ENCODE measurements around the gene SNRK. TPM values are rescaled to one million over a fixed set of nuclear protein-coding genes. Genes with fewer than 3 reads are reported as not detected.

The SNRK gene
- total RNA-seq, 1 experiment from 2014 or later = 12.7 TPM

GRCh38 chr3:43246976-43247375, 39.4 kb upstream of the SNRK start:
- no peaks in the 10 kb centered on the region for H4K20me1 ChIP-seq (ENCODE audit: insufficient read depth)
- H3K4me3 ChIP-seq (replicated peaks in 1 of 2; ENCODE audit: low read depth in 1 of 2, low read length in 2 of 2) = no peak overlapping the region
- H3K36me3 ChIP-seq (ENCODE audit: control insufficient read depth in 1 of 2, insufficient read depth in 2 of 2, low read length in 2 of 2) = no peaks in the 10 kb centered on the region
- H2AFZ ChIP-seq (ENCODE audit: low read depth, low read length, poor library complexity, severe bottlenecking) = no peak overlapping the region
- H3K4me2 ChIP-seq (ENCODE audit: low read length) = no peak overlapping the region
- no peaks in the 10 kb centered on the region for H3K9me3 ChIP-seq (ENCODE audit: control insufficient read depth in 1 of 2, insufficient read depth in 1 of 2, low read depth in 1 of 2, low read length in 2 of 2)
- no peak overlapping the region for H3K9ac ChIP-seq (ENCODE audit: low read length)
- H3K4me1 ChIP-seq (ENCODE audit: control insufficient read depth in 1 of 2, insufficient read depth in 2 of 2, low read length in 2 of 2) = no peaks in the 10 kb centered on the region
- ATAC-seq (no peak), DNase-seq (ENCODE audit: low read depth, low spot score) (no peak)
- no TSS peak for BruUV-seq (replicated peaks)
- no peaks in the 10 kb centered on the region for H3K9me2 ChIP-seq (ENCODE audit: insufficient read depth)
- no peaks in the 10 kb centered on the region for H3K79me2 ChIP-seq (ENCODE audit: insufficient read depth, low read length)
- ChIA-PET POLR2A (no interaction called here), CTCF (no interaction called here), RAD21 (ENCODE audit: low non-redundant PET in 1 of 2, low total read pairs in 2 of 2, uncharacterized antibody in 2 of 2, unreplicated experiment in 2 of 2) (no interaction called here)
- intact Hi-C loops (cut with micrococcal nuclease) = no loop called here
- peaks cover 9% of the 10 kb centered on the region; the same call in 1 of the 2 replicates for H3K27me3 ChIP-seq (ENCODE audit: insufficient read depth, low read length)
- TF ChIP-seq EZH2 (IDR thresholded peaks at IDR 0.05) = no peak
- TF ChIP-seq SRF (IDR thresholded peaks at IDR 0.05; ENCODE audit: low read depth) = no peak
- TF ChIP-seq CBX3 (IDR thresholded peaks at IDR 0.05; ENCODE audit: low read depth) = no peak
- TF ChIP-seq MAX (IDR thresholded peaks at IDR 0.05) = no peak
- H3K27ac ChIP-seq (ENCODE audit: low read depth, low read length) = no peak overlapping the region

DNA sequence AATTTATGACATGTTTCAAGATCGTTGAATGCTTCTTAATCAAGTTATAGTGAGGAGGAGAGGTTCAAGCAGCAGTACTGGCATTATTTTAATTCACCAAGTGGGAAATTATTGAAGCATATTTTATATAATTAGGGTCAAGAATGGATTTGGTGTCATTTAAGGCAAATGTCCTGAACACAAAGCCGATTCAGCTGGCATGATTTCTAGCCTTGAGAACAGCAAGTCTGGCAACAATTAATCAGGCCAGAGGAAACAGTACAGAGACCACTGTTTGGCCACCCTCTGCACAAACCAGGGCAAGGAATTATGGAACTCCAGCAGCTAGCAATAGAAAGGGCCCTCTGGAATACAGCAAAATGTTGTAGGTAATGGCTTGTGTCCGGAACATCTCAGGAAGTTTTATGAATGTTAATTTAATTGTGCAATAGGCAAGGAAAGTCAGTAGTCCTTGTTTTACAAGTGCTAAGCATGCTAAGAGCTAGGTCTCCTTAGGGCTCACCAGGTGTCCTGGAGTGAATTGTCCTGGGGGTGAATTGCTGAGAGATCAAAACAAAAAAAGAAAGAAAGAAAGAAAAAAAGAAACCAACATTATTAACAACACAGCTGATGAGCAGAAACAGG, 38.7 kb upstream of the SNRK start:
- H3K4me3 ChIP-seq (replicated peaks in 1 of 2; ENCODE audit: low read depth in 1 of 2, low read length in 2 of 2) = no peak overlapping the region
- no TSS peak for BruUV-seq (replicated peaks)
- RAD21 ChIA-PET (ENCODE audit: low non-redundant PET in 1 of 2, low total read pairs in 2 of 2, uncharacterized antibody in 2 of 2, unreplicated experiment in 2 of 2) = no interaction called here
- H3K9me2 ChIP-seq (ENCODE audit: insufficient read depth) = no peaks in the 10 kb centered on the region
- ATAC-seq (no peak), DNase-seq (ENCODE audit: low read depth, low spot score) (no peak)
- no peak overlapping the region for H3K27ac ChIP-seq (ENCODE audit: low read depth, low read length)
- CTCF ChIA-PET = no interaction called here
- H3K4me1 ChIP-seq (ENCODE audit: control insufficient read depth in 1 of 2, insufficient read depth in 2 of 2, low read length in 2 of 2) = no peaks in the 10 kb centered on the region
- TF ChIP-seq EZH2phosphoT487 (IDR thresholded peaks at IDR 0.05; ENCODE audit: borderline replicate concordance) (no peak), RAD21 (IDR thresholded peaks at IDR 0.05; ENCODE audit: low read depth) (no peak), ATF3 (IDR thresholded peaks at IDR 0.05) (no peak), POLR2A (IDR thresholded peaks at IDR 0.05; ENCODE audit: borderline replicate concordance, extremely low read depth, insufficient read depth, insufficient read length) (no peak), SRF (IDR thresholded peaks at IDR 0.05; ENCODE audit: low read depth) (no peak)
- H3K36me3 ChIP-seq (ENCODE audit: control insufficient read depth in 1 of 2, insufficient read depth in 2 of 2, low read length in 2 of 2) = no peaks in the 10 kb centered on the region
- no peaks in the 10 kb centered on the region for H3K79me2 ChIP-seq (ENCODE audit: insufficient read depth, low read length)
- no peak overlapping the region for H2AFZ ChIP-seq (ENCODE audit: low read depth, low read length, poor library complexity, severe bottlenecking)
- POLR2A ChIA-PET = no interaction called here
- no peaks in the 10 kb centered on the region for H4K20me1 ChIP-seq (ENCODE audit: insufficient read depth)
- H3K4me2 ChIP-seq (ENCODE audit: low read length) = no peak overlapping the region
- H3K9ac ChIP-seq (ENCODE audit: low read length) = no peak overlapping the region
- peaks cover 9% of the 10 kb centered on the region; the same call in 1 of the 2 replicates for H3K27me3 ChIP-seq (ENCODE audit: insufficient read depth, low read length)
- intact Hi-C loops (cut with micrococcal nuclease) = no loop called here
- no peaks in the 10 kb centered on the region for H3K9me3 ChIP-seq (ENCODE audit: control insufficient read depth in 1 of 2, insufficient read depth in 1 of 2, low read depth in 1 of 2, low read length in 2 of 2)

Measured in HCT116 (cell line).